ENCODE measurements around the gene ERC2. TPM values are rescaled to one million over a fixed set of nuclear protein-coding genes. Genes with fewer than 3 reads are reported as not detected.

The ERC2 gene
- polyA plus RNA-seq, 1 experiment: 0.07 TPM

DNA sequence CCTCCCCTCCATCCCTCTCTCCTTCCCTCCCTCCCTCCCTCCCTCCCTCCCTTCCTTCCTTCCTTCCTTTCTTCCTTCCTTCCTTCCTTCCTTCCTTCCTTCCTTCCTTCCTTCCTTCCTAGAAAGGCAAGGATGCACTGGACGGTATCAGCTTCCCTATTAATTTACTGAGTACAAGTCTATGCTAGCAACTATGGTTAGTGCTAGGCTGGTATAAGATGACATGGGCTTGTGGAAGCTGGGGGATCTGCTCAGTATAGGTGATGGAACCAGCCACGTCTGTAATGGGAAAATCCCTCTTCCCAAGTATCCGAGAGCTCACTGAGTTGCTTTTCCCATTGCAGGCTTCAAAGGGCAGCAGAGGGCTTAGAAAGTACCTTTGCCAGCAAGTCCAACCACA is 884.8 kb downstream of the ERC2 start:
- H3K4me3 ChIP-seq (ENCODE audit: low read depth, low read length): no peak overlapping the region

DNA sequence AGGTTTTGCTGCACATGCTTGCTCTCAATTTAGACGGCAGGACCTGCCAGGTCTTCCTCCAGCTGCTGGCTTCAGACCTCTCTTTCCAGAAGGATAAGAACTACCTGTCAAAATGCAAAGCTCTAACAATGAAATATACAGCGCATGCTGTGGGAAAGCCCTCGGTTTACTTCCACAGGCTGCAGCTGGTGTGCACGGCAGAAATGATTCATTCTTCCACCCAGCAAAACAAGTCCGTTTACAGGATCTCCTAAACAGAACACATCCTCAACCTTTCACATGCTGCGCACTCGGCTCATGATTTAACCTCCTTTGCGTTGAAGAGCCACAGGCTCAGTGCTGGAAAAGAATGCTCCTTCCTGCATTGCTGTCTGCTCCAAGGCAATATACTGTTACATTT is 888.8 kb downstream of the ERC2 start:
- H3K36me3 ChIP-seq (ENCODE audit: control insufficient read depth, insufficient read depth, low read length): no peaks in the 10 kb centered on the region
- TF ChIP-seq, protein P1, sequence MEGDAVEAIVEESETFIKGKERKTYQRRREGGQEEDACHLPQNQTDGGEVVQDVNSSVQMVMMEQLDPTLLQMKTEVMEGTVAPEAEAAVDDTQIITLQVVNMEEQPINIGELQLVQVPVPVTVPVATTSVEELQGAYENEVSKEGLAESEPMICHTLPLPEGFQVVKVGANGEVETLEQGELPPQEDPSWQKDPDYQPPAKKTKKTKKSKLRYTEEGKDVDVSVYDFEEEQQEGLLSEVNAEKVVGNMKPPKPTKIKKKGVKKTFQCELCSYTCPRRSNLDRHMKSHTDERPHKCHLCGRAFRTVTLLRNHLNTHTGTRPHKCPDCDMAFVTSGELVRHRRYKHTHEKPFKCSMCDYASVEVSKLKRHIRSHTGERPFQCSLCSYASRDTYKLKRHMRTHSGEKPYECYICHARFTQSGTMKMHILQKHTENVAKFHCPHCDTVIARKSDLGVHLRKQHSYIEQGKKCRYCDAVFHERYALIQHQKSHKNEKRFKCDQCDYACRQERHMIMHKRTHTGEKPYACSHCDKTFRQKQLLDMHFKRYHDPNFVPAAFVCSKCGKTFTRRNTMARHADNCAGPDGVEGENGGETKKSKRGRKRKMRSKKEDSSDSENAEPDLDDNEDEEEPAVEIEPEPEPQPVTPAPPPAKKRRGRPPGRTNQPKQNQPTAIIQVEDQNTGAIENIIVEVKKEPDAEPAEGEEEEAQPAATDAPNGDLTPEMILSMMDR (IDR thresholded peaks at IDR 0.05; ENCODE audit: insufficient read depth, low read depth, low read length): no peak
- ChIA-PET POLR2A (no interaction called here), CTCF (no interaction called here)
- peaks cover 3% of the 10 kb centered on the region for H3K27me3 ChIP-seq (ENCODE audit: control insufficient read depth, insufficient read depth, low read length)
- H3K4me3 ChIP-seq (ENCODE audit: low read depth, low read length): no peak overlapping the region
- no peak for DNase-seq (ENCODE audit: low read depth)

More for the DNA sequence above, 884.8 kb downstream of the ERC2 start:
- ChIA-PET CTCF (no interaction called here), POLR2A (no interaction called here)
- no peak for DNase-seq (ENCODE audit: low read depth)
- H3K27me3 ChIP-seq (ENCODE audit: control insufficient read depth, insufficient read depth, low read length): peaks cover 2% of the 10 kb centered on the region
- no peaks in the 10 kb centered on the region for H3K36me3 ChIP-seq (ENCODE audit: control insufficient read depth, insufficient read depth, low read length)
- TF ChIP-seq, protein P1 (IDR thresholded peaks at IDR 0.05; ENCODE audit: insufficient read depth, low read depth, low read length): no peak

- peaks cover 3% of the 10 kb centered on the region; the same call in 1 of the 2 replicates for H3K27me3 ChIP-seq (ENCODE audit: control insufficient read depth, insufficient read depth, low read length)
- POLR2A ChIA-PET: no interaction called here
- no peak overlapping the region for H3K4me3 ChIP-seq (ENCODE audit: low read depth, low read length)
- no peaks in the 10 kb centered on the region for H3K36me3 ChIP-seq (ENCODE audit: control insufficient read depth, insufficient read depth, low read length)
- TF ChIP-seq, protein P1 (IDR thresholded peaks at IDR 0.05; ENCODE audit: insufficient read depth, low read depth, low read length): no peak
- DNase-seq (ENCODE audit: low read depth): no peak
- CTCF ChIA-PET: interaction anchor here (0.6 to 1.7 kb wide), 2 partner anchors 21 to 42 kb away, joined by 4 read pairs; no protein-coding TSS in a partner anchor
These were observed 891.5 kb downstream of the ERC2 start for GRCh38 chr3:55576621-55577388.

DNA sequence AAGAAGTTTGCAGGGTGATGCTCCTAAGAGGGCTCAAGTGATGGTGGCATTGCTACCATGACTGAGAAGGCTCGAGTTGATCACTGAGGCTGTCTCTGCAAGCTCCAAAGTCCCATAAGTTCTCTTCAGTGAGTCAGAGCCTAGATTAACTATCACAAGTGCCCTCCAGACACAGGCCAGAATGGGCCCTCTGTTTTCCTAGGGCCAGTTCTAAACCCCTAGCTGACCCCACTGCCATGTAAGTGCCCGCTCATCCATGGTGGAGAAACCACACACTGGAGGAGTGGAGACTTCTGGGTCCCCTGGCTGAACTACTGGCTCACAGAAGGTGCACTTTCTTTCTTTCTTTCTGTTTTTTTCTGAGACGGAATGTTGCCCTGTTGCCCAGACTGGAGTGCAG is 893.6 kb downstream of the ERC2 start:
- TF ChIP-seq, protein P1 (IDR thresholded peaks at IDR 0.05; ENCODE audit: insufficient read depth, low read depth, low read length): no peak
- Histone ChIP-seq H3K27me3 (ENCODE audit: control insufficient read depth, insufficient read depth, low read length) (0 out of 2 replicates have a peak, but pooled peaks cover 1% of the 10 kb centered on the region), H3K36me3 (ENCODE audit: control insufficient read depth, insufficient read depth, low read length) (no peaks in the 10 kb centered on the region), H3K4me3 (ENCODE audit: low read depth, low read length) (no peak overlapping the region)
- ChIA-PET POLR2A (no interaction called here), CTCF (no interaction called here)
- DNase-seq (ENCODE audit: low read depth): no peak

DNA sequence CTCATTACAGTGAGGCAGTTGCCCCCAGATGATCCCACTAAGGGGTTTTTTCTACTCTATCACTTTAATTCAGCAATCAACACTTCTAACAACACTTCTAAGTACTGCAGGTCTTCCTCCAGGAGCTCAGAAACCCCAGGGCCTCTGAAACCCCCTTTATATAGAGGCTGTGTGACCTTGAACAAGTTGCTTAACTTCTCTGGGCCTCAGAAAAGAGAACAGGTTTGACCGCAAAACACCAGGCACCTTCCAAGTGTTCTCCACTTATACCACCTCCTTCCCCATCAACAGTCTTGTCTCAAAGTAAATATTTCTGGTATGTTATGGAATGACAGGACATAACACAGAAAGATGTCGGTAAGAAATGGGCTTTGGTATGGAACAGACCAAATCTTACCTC is 895.5 kb downstream of the ERC2 start:
- 0 out of 2 replicates have a peak, but pooled peaks cover under 1% of the 10 kb centered on the region for H3K27me3 ChIP-seq (ENCODE audit: control insufficient read depth, insufficient read depth, low read length)
- TF ChIP-seq, protein P1 (IDR thresholded peaks at IDR 0.05; ENCODE audit: insufficient read depth, low read depth, low read length): no peak
- ChIA-PET POLR2A (no interaction called here), CTCF (interaction anchor here (0.6 to 1.1 kb wide), 2 partner anchors 29 to 60 kb away, joined by 3 read pairs; no protein-coding TSS in a partner anchor)
- no peak overlapping the region for H3K4me3 ChIP-seq (ENCODE audit: low read depth, low read length)
- H3K36me3 ChIP-seq (ENCODE audit: control insufficient read depth, insufficient read depth, low read length): no peaks in the 10 kb centered on the region
- no peak for DNase-seq (ENCODE audit: low read depth)
